Measurements from ENCODE around the gene NPBWR2. TPM values are rescaled to one million over a fixed set of nuclear protein-coding genes. Genes with fewer than 3 reads are reported as not detected.
A peak's percentile ranks its signal among the peaks of the same experiment; 100 is the strongest.
"Not testable (repeated sequence)": the region's sequence is repeated elsewhere in the genome, so short reads cannot be mapped to it uniquely, and the experiment has no call there.

Gene NPBWR2
- total RNA-seq, 2 donors from 2014 or later, result not detected

- ATAC-seq (no peak), DNase-seq (no peak)
- intact Hi-C loops (cut with DNase I, micrococcal nuclease), result no loop called here
Observed at GRCh38 chr20:64145458-64146300, 38.3 kb upstream of the NPBWR2 start.

- intact Hi-C loops (cut with DNase I, micrococcal nuclease), result no loop called here
- no peak for DNase-seq
- no peak for ATAC-seq
Observed at GRCh38 chr20:64144144-64144912, 37.0 kb upstream of the NPBWR2 start.

DNA sequence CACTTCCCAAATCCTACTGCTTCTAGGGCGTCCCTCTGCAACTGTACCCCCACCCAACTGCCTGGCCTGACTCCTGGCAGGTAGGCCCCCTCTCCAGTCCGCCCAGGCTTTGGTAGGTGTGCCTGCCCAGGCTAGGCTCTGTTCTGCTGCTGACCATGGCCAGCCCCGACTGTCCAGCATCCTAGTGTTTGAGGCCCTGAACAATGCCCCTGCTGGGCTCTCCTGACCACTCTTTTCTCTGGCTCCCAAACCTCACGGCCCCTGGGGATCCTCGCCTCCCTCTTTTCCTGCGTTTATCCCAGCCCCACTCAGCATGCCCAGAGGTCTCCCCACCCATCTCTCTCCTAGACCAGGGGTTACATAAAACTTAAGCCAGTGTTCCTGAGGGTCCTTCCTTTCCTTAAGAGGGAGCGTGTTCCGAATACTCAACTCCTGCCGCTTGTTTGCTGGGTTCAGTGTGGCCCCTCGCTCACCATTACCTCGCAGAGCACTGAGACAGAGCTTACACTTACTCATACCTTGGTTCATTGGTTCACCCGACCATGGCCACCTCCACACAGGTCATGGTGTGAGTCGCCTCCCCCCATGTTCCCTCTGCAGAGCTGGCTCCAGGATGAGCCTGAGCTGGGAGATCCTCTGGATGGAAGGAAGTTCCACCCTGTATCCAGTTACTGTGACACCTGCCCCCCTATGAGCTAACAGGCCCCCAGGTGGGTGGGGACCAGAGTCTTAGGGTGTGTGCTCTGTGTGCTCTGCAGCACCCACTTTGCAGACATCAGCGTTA lies 35.8 kb upstream of the NPBWR2 start:
- DNase-seq (no peak), ATAC-seq (no peak)
- intact Hi-C loops (cut with DNase I, micrococcal nuclease), result no loop called here

DNA sequence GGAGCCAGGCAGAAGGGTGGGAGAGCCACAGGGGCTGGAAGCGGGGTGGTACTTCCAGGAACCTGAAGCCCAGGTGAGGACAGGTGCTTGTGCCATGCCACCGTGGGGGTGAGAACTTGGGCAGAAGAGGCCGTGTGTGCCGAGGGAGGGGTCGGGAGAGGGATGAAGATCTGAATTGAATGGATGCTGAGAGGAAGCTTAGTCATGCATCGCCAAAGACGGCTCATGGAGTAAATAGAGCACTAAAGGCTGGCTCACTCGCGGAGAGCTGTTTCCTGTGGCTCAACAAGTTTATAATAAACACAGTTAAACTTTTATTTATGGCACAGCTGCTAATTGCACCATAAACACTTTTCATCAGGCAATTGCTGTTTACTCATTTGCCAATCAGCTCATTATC lies 35.2 kb upstream of the NPBWR2 start:
- no peak for DNase-seq
- intact Hi-C loops (cut with DNase I, micrococcal nuclease), result no loop called here
- ATAC-seq, result no peak

DNA sequence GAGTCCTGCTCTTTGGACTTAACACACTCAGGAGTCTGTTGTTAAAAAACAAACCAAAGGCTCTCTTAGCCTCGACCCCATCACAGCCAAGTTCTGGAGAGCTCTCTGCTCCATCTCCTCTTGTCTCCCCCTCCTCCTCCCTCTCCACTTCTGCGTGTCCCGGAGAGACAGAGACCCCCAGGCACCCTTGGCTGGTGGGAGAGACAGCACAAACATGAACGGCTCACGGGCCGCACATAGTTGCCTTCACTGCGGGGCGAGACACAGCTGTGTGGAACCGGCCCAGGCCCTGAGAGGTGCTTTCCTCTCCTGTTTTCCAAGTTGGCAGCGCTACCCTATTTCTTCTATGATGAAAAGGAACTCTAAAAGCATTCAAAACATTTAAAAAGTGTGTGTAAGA lies 33.6 kb upstream of the NPBWR2 start:
- intact Hi-C loops (cut with DNase I, micrococcal nuclease), result no loop called here
- DNase-seq (no peak), ATAC-seq (no peak)

DNA sequence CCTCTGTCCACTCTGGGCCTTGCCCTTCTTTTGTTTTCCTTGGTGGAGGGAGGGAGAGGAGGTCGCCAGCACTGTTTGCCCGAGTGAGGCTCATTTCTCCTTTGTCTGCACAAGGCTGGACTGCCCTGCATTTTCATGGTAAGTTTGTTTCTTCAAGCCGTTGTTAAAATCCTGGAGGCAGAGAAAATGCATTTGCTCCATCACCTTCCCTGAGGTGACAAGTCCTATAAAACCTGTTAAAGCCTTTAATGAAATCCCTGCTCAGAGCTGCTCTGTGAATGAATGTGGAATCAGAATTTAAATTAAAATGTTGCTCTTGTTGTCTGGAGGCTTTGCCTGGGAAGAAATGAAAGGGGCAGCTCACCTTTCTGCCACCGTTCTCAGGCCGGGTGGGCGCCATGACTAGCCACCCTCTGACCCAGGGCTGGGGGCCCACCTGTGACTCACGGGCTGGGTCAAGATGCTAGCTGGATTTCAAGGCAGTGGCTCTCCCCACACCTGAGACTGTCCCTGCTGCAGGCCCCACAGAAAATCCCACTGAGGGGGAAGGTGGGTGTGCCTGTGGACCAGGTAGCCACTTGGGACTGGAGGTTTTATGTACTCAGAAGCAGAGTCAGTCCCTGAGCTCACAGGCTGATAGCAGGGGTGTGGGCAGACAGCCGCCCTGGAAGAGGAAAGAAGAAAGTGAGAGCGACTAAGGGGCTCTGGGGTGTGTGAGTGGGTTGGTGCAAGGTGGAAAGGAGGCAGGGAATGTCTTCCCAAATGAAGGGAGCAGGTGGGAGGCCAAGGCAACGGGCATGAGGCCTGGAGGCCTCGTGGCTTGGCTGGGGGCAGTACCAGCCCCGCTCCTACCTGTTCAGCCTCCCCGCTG lies 32.9 kb upstream of the NPBWR2 start:
- intact Hi-C loops (cut with DNase I, micrococcal nuclease), result no loop called here
- DNase-seq (no peak), ATAC-seq (no peak)

DNA sequence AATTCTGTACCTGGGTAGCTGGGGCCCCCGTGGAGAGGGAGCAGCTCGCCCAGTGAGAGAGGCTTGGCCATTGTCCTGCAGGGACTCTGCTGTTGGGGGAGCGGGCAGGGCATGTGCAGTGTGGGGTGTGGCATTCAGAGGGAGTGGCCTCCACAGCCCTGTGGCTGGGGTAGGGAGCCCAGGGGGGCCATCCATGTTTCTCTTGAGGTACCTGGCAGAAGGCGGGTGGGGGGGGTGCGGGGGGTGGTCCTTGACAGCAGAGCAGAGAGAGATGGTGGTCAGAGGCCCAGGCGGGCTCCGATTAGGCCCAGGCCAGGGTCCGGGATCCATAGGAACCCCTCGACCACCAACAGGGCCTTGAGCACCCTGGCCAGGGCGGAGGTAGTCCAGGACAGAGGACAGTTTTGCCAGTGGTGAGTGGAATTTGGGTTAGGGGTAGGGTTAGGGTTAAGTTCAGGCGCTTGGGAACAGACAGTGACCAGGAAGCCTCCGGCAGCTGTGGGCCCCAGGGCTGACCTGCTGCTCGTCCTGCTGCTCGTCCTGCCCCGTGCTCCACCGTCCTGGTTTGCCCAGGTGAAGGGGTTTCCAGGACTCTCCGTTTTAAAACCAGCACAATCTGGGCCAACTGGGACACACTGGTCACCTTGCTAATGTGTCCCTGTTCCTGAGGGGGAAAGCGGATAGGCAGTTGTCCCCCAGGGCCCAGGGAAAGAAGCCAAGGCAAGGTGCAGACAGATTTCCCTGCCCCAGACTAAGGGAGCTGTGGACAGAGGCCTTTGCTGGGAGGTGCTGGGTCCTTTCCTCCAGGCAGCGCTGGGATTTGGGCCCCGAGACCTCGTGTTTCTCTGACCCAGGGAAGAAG lies 32.1 kb upstream of the NPBWR2 start:
- DNase-seq (peak in 1 of 2 donors; percentile 16), ATAC-seq (no peak)
- intact Hi-C loops (cut with DNase I, micrococcal nuclease), result no loop called here

DNA sequence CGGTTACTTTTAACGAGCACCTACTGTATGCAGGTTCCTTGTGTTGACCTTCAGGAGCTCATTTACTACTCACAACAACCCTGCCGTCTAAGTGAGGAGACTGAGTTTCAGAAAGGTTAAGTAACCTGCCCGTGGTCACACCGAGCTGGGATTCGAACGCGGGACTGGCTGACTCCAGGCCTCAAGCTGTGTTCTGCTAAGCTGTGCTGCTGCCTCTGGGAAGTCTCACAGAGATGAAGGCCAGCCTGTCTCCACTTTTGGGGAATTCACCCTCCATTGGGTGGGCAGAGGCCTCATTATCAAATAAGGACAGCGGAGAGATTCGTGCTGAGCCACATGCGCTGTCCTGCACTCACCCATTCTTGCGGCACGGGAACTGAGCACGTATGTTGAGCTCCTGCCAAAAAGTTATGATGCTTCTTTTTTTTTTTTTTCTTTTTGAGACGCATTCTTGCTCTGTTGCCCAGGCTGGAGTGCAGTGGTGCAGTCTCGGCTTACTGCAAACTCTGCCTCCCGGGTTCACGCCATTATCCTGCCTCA lies 31.0 kb upstream of the NPBWR2 start:
- no peak for ATAC-seq
- intact Hi-C loops (cut with DNase I, micrococcal nuclease), result no loop called here
- DNase-seq, result no peak

DNA sequence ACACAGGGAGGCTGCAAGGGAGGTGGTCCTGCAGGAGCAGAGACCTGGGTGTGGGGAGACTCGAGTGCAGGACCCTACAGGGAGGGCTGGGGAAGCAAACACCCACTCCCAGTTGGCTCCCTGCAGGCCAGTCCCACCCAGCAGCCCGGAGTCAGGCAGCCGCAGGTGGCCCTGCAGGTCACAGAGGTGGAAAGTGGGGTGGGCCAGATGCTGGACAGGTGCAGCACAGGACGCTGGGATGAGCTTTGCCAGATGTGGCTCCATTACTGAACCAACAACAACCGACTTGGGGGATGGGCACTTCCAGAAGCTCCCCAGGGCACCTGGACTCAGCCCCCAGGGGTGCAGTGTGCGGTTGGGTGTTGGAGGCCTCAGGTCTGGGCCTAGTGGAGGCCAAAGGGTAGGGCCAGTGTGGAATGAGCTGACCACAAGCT lies 30.2 kb upstream of the NPBWR2 start:
- ATAC-seq (no peak), DNase-seq (no peak)
- intact Hi-C loops (cut with DNase I, micrococcal nuclease), result no loop called here

- ATAC-seq, result no peak
- intact Hi-C loops (cut with DNase I, micrococcal nuclease), result no loop called here
- DNase-seq, result no peak
Observed at GRCh38 chr20:64136004-64136710, 28.8 kb upstream of the NPBWR2 start.

DNA sequence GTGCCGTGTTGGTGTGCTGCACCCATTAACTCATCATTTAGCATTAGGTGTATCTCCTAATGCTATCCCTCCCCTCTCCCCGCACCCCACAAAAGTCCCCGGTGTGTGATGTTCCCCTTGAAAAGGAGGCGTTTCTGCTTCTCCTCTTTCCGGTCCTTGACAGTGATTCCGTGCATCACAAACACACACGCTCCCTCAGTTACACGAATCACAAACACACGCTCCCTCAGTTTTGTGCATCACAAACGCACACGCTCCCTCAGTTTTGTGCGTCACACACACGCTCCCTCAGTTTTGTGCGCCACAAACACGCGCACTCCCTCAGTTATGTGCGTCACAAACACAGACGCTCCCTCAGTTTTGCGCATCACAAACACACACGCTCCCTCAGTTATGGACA lies 27.4 kb upstream of the NPBWR2 start:
- ATAC-seq; intact Hi-C loops (cut with DNase I, micrococcal nuclease); DNase-seq: not testable (repeated sequence)

- peak; percentile 14 for ATAC-seq
- intact Hi-C loops (cut with DNase I, micrococcal nuclease), result no loop called here
Observed at GRCh38 chr20:64133951-64134407, 26.6 kb upstream of the NPBWR2 start.

GRCh38 chr20:64131406-64131805 lies 24.0 kb upstream of the NPBWR2 start:
- ATAC-seq, result peak; percentile 81
- intact Hi-C loops (cut with DNase I, micrococcal nuclease), result no loop called here
- peak in 1 of 2 donors; percentile 32 for DNase-seq

More at GRCh38 chr20:64133951-64134407, 26.6 kb upstream of the NPBWR2 start:
- DNase-seq, result no peak

- intact Hi-C loops (cut with DNase I, micrococcal nuclease), result no loop called here
- no peak for DNase-seq
- no peak for ATAC-seq
Observed at GRCh38 chr20:64130876-64131275, 23.5 kb upstream of the NPBWR2 start.

DNA sequence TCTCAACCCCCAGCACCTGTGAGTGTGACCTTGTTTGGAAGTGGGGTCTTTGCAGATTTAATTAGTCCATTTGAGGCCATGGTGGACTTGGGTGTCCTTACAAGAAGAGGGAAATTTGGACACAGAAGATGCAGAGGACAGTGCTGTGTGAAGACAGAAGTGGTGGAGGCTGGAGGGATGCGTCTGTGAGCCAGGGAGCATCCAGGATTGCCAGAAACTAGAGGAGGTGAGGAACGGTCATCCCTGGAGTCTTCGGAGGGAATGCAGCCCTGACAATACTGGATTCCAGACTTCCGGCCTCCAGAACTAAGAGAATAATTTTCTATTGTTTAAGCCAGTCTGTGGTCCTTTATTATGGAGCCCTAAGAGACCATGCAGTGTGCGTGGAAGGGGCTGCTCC lies 22.9 kb upstream of the NPBWR2 start:
- ATAC-seq, result no peak
- intact Hi-C loops (cut with DNase I, micrococcal nuclease), result no loop called here
- no peak for DNase-seq

GRCh38 chr20:64129146-64129782 lies 21.9 kb upstream of the NPBWR2 start:
- intact Hi-C loops (cut with DNase I, micrococcal nuclease), result no loop called here
- DNase-seq (no peak), ATAC-seq (no peak)

All from left colon (tissue), 2 donors.